DOHH2 (cell line): ENCODE measurements around the gene ATP7B.

Experiments used
- H3F3A ChIP-seq: fragments of 200-600 bp; sonication (generic), shearing (Covaris generic); 2 replicates; pipeline ENCODE4 v1.6.0; 2016; ENCODE audit warnings: antibody characterized with exemption, mild to moderate bottlenecking; ENCODE audit not compliant: control insufficient read depth, insufficient read depth
- H3K27ac ChIP-seq: fragments of 200-600 bp; sonication (generic); 2 replicates; pipeline ENCODE4 v1.5.1; 2014; ENCODE audit warnings: low read depth, mild to moderate bottlenecking, low read length, moderate library complexity
- H3K27me3 ChIP-seq: fragments of 200-600 bp; sonication (generic); 2 replicates; pipeline ENCODE4 v1.6.1; 2014; ENCODE audit warnings: mild to moderate bottlenecking, low read length, mixed read lengths; ENCODE audit not compliant: control insufficient read depth
- H3K36me3 ChIP-seq: fragments of 200-600 bp; sonication (generic); 2 replicates; pipeline ENCODE4 v1.6.1; 2014; ENCODE audit warnings: mild to moderate bottlenecking, low read length, moderate library complexity, mixed read lengths; ENCODE audit not compliant: control insufficient read depth
- H3K4me1 ChIP-seq: fragments of 200-600 bp; sonication (generic); 2 replicates; pipeline ENCODE4 v1.6.1; 2014; ENCODE audit warnings: mild to moderate bottlenecking, low read length, mixed read lengths; ENCODE audit not compliant: control insufficient read depth
- H3K4me2 ChIP-seq: fragments of 200-600 bp; sonication (generic); 2 replicates; pipeline ENCODE4 v1.6.0; 2014; ENCODE audit warnings: mild to moderate bottlenecking, low read length, moderate library complexity
- H3K4me3 ChIP-seq: fragments of 200-600 bp; sonication (generic); 2 replicates; pipeline ENCODE4 v1.5.1; 2014; ENCODE audit warnings: mild to moderate bottlenecking, low read length, mixed read lengths
- H3K79me2 ChIP-seq: fragments of 200-600 bp; sonication (generic); 2 replicates; pipeline ENCODE4 v1.6.1; 2014; ENCODE audit warnings: mild to moderate bottlenecking, low read length, mixed read lengths; ENCODE audit not compliant: control insufficient read depth
- H3K9me2 ChIP-seq: fragments of 200-600 bp; sonication (generic); replicated peaks from 2 replicates; pipeline ENCODE4 v1.6.1; 2014; ENCODE audit warnings: mild to moderate bottlenecking, low read length, mixed read lengths; ENCODE audit not compliant: control insufficient read depth
- H3K9me3 ChIP-seq: fragments of 200-600 bp; sonication (generic); 2 replicates; pipeline ENCODE4 v1.6.1; 2014; ENCODE audit warnings: antibody characterized with exemption, low read length, mixed read lengths; ENCODE audit not compliant: control insufficient read depth, insufficient read depth
- H4K20me1 ChIP-seq: fragments of 200-600 bp; sonication (generic); 2 replicates; pipeline ENCODE4 v1.6.0; 2014; ENCODE audit warnings: low read depth, mild to moderate bottlenecking, antibody characterized with exemption, low read length, moderate library complexity; ENCODE audit not compliant: control insufficient read depth, insufficient read depth
- EZH2phosphoT487 ChIP-seq: fragments of 200-600 bp; sonication (generic); IDR thresholded peaks from 2 replicates; pipeline ENCODE4 v1.6.1; 2017; ENCODE audit warnings: borderline replicate concordance, mild to moderate bottlenecking, antibody characterized with exemption, low read length, moderate library complexity, mixed read lengths
- TF ChIP-seq, protein P1 (sequence below): fragments of 200-600 bp; sonication (generic); IDR thresholded peaks from one replicate; pipeline ENCODE4 v1.5.1; 2014; ENCODE audit warnings: antibody characterized with exemption, mild to moderate bottlenecking, low read depth, low read length; ENCODE audit not compliant: poor library complexity, severe bottlenecking

Gene ATP7B

DNA sequence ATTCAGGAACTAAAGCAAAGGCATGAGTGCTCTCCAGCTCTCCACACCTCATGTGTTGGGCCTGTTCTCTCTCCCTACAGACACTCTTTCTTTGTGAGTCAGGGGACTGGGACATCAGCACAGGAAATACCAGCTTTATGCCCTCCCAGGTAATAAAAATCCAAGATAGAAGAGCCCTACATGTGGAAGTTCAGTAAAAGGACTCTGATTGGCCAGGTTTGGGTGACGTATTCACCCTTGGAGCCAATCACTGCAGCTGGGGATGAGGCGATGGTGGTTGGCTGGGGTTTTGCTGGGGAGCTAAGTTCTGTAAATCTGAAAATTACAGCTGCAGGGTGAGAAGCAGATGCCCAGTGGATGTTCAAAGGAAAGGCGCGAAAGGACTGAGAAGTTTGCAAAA, 117.0 kb downstream of the ATP7B start:
- no peaks in the 10 kb centered on the region for H3K4me1 ChIP-seq
- H3K9me2 ChIP-seq: no peaks in the 10 kb centered on the region
- H3K79me2 ChIP-seq: no peaks in the 10 kb centered on the region
- H3K4me2 ChIP-seq: no peak overlapping the region
- H3F3A ChIP-seq: no peaks in the 10 kb centered on the region
- H3K36me3 ChIP-seq: no peaks in the 10 kb centered on the region
- no peaks in the 10 kb centered on the region for H4K20me1 ChIP-seq
- TF ChIP-seq, protein P1, sequence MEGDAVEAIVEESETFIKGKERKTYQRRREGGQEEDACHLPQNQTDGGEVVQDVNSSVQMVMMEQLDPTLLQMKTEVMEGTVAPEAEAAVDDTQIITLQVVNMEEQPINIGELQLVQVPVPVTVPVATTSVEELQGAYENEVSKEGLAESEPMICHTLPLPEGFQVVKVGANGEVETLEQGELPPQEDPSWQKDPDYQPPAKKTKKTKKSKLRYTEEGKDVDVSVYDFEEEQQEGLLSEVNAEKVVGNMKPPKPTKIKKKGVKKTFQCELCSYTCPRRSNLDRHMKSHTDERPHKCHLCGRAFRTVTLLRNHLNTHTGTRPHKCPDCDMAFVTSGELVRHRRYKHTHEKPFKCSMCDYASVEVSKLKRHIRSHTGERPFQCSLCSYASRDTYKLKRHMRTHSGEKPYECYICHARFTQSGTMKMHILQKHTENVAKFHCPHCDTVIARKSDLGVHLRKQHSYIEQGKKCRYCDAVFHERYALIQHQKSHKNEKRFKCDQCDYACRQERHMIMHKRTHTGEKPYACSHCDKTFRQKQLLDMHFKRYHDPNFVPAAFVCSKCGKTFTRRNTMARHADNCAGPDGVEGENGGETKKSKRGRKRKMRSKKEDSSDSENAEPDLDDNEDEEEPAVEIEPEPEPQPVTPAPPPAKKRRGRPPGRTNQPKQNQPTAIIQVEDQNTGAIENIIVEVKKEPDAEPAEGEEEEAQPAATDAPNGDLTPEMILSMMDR: no peak
- TF ChIP-seq EZH2phosphoT487: no peak
- no peak overlapping the region for H3K4me3 ChIP-seq
- no peaks in the 10 kb centered on the region for H3K9me3 ChIP-seq
- H3K27me3 ChIP-seq: peaks cover 18% of the 10 kb centered on the region
- H3K27ac ChIP-seq: no peak overlapping the region

DNA sequence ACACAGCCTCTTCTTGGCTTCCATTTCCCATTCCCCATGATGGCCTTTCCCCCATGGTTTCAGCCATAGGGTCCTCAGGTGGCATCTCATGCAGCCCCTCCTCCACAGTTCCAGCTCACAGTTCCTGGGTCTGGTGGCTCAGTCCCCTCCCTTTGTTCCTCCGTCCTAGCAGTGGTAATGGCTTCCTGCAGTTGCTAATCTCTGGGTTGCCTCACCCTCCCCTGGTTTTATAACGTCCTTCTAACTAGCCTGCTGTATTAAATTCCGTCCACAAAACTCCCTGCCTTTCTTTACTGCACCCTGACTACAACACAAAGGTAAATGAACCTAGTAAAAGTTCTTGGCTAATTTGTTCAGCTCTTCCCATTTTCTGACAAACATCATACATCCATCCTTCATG, 118.6 kb downstream of the ATP7B start:
- Histone ChIP-seq H3K9me3 (no peaks in the 10 kb centered on the region), H3K36me3 (no peaks in the 10 kb centered on the region), H3K9me2 (no peaks in the 10 kb centered on the region), H3K4me2 (no peak overlapping the region), H3K79me2 (no peaks in the 10 kb centered on the region), H3K27ac (no peak overlapping the region), H3F3A (no peaks in the 10 kb centered on the region), H3K4me3 (no peak overlapping the region), H3K4me1 (no peaks in the 10 kb centered on the region), H4K20me1 (no peaks in the 10 kb centered on the region), H3K27me3 (peaks cover 10% of the 10 kb centered on the region)
- TF ChIP-seq, protein P1: no peak
- no peak for TF ChIP-seq EZH2phosphoT487

DNA sequence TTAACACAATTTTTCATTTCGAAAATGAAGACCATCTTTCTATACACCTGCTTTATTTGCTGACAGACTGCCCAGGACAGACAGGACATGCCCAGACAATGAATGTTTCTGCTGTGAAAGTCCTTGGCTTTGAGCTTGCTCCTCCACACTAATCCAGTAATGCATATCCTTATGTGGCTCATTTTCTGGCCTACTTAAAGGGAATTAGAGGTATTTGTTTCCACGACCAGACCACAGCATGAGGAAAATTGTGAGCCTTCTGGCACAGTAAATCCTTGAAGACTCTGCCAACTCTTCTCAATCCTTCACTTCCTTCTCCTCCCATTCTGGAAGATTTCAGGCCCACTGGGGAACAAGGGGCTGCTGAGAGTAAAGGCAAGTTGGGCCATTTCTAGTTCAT, 123.8 kb downstream of the ATP7B start:
- TF ChIP-seq, protein P1: no peak
- no peak for TF ChIP-seq EZH2phosphoT487
- H3F3A ChIP-seq: no peaks in the 10 kb centered on the region
- no peak overlapping the region for H3K27ac ChIP-seq
- H3K9me3 ChIP-seq: peaks cover 11% of the 10 kb centered on the region
- no peak overlapping the region for H3K4me3 ChIP-seq
- peaks cover 7% of the 10 kb centered on the region; the same call in 1 of the 2 replicates for H3K27me3 ChIP-seq
- H4K20me1 ChIP-seq: no peaks in the 10 kb centered on the region
- H3K9me2 ChIP-seq: no peaks in the 10 kb centered on the region
- no peaks in the 10 kb centered on the region for H3K4me1 ChIP-seq
- no peaks in the 10 kb centered on the region for H3K79me2 ChIP-seq
- H3K4me2 ChIP-seq: no peak overlapping the region
- H3K36me3 ChIP-seq: no peaks in the 10 kb centered on the region

DNA sequence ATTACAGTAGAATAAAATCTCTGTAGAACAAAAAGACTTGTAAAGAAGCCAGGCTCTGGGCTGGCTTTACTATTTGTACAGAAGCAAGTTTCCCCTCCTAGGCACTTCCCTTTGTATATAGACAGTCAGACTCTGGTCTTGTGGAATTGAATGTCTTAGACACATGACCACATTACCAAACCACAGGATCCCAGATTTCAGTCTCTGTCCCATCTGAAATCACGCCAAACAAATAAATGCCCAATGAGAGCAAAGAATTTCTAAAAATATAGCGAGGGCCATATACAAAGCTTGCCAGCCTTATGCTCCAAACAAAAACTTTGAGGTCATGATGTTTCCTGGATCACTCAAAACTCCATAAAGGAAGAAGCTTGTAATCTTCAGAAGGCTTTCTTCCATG, 125.6 kb downstream of the ATP7B start:
- peaks cover 11% of the 10 kb centered on the region for H3K9me3 ChIP-seq
- H3K4me3 ChIP-seq: no peak overlapping the region
- H3K79me2 ChIP-seq: no peaks in the 10 kb centered on the region
- H3K9me2 ChIP-seq: no peaks in the 10 kb centered on the region
- H3F3A ChIP-seq: no peaks in the 10 kb centered on the region
- no peaks in the 10 kb centered on the region for H4K20me1 ChIP-seq
- no peak overlapping the region for H3K4me2 ChIP-seq
- H3K36me3 ChIP-seq: no peaks in the 10 kb centered on the region
- no peaks in the 10 kb centered on the region for H3K27me3 ChIP-seq
- no peak overlapping the region for H3K27ac ChIP-seq
- TF ChIP-seq, protein P1: no peak
- peaks cover 5% of the 10 kb centered on the region for H3K4me1 ChIP-seq
